HCT116 (cell line): ENCODE data around the gene CASZ1. TPM values are rescaled to one million over a fixed set of nuclear protein-coding genes. Genes with fewer than 3 reads are reported as not detected.

Experiments
- ATAC-seq: fragments of 200-7000 bp; cut with Tn5 transposase; 2 replicates; pipeline ENCODE4 v1.9.1; 2020; ENCODE audit warnings: mild to moderate bottlenecking, moderate library complexity
- BruUV-seq: library from RNA; stranded (reverse); fragments of 400-500 nt; replicated peaks from 2 replicates; lab custom pipeline; 2021; lab: Mats Ljungman, UMichigan
- CTCF ChIA-PET: fragments of 300-600 bp; sonication (Branson Sonifier 250); formaldehyde crosslinking; loops from one replicate; lab custom pipeline; 2021; ENCODE audit warnings: antibody characterized with exemption; lab: Charles Lee
- POLR2A ChIA-PET: fragments of 300-600, 350-600 bp; sonication (Branson Sonifier 250); formaldehyde crosslinking; loops from one replicate; lab custom pipeline; 2021; ENCODE audit warnings: antibody characterized with exemption; lab: Charles Lee
- RAD21 ChIA-PET, 2 experiments: fragments of 300-600 bp; sonication (Branson Sonifier 250); formaldehyde crosslinking; loops; one replicate each; lab custom pipeline; 2023; ENCODE audit warnings: low total read pairs in 2 of 2; ENCODE audit not compliant: uncharacterized antibody in 2 of 2, unreplicated experiment in 2 of 2, low non-redundant PET in 1 of 2; lab: Charles Lee
- DNase-seq: peaks from one replicate; pipeline ENCODE4 v3.0.0-alpha.2; 2010; ENCODE audit warnings: low read depth, low spot score
- H2AFZ ChIP-seq: fragments of 200-600 bp; shearing (Covaris generic), sonication (generic); 2 replicates; pipeline ENCODE4 v1.6.1; 2017; ENCODE audit warnings: low read depth, mixed run types, mixed read lengths, antibody characterized with exemption, low read length; ENCODE audit not compliant: poor library complexity, severe bottlenecking
- H3K27ac ChIP-seq: 2 replicates; pipeline ENCODE4 v1.5.1; 2012; ENCODE audit warnings: low read depth, low read length
- H3K27me3 ChIP-seq: fragments of 200-600 bp; sonication (generic); 2 replicates; pipeline ENCODE4 v1.6.1; 2016; ENCODE audit warnings: mixed run types, low read length, mixed read lengths; ENCODE audit not compliant: insufficient read depth
- H3K36me3 ChIP-seq, 2 experiments: fragments of 200-500 bp in 1 of 2; fragments of 200-600 bp in 1 of 2; sonication (Bioruptor generic) in 1 of 2; sonication (generic) in 1 of 2; 2 replicates each; pipeline versions ENCODE4 v1.5.1 to v1.6.1; 2014 to 2016; ENCODE audit warnings: low read length in 2 of 2, inconsistent platforms in 1 of 2, mixed read lengths in 1 of 2, mixed run types in 1 of 2; ENCODE audit not compliant: insufficient read depth in 2 of 2, control insufficient read depth in 1 of 2
- H3K4me1 ChIP-seq, 2 experiments: fragments of 200-600 bp in 1 of 2; sonication (generic) in 1 of 2; 2 replicates each; pipeline versions ENCODE4 v1.5.1 to v1.6.1; 2012 to 2017; ENCODE audit warnings: low read length in 2 of 2, inconsistent platforms in 1 of 2, mild to moderate bottlenecking in 1 of 2, mixed read lengths in 1 of 2, mixed run types in 1 of 2, moderate library complexity in 1 of 2; ENCODE audit not compliant: insufficient read depth in 2 of 2, control insufficient read depth in 1 of 2
- H3K4me2 ChIP-seq: fragments of 200-600 bp; sonication (generic); 2 replicates; pipeline ENCODE4 v1.6.1; 2017; ENCODE audit warnings: mixed run types, low read length, mixed read lengths
- H3K4me3 ChIP-seq, 2 experiments: fragments of 200-600 bp in 1 of 2; sonication (generic) in 1 of 2; replicated peaks in 1 of 2; 2 replicates each; pipeline ENCODE4 v1.5.1; 2011 to 2016; ENCODE audit warnings: low read length in 2 of 2, control low read depth in 1 of 2, low read depth in 1 of 2, mild to moderate bottlenecking in 1 of 2, mixed read lengths in 1 of 2, mixed run types in 1 of 2
- H3K79me2 ChIP-seq: fragments of 200-600 bp; sonication (generic); 2 replicates; pipeline ENCODE4 v1.6.1; 2017; ENCODE audit warnings: mild to moderate bottlenecking, mixed run types, low read length, moderate library complexity, mixed read lengths; ENCODE audit not compliant: insufficient read depth
- H3K9ac ChIP-seq: fragments of 200-600 bp; sonication (generic); 2 replicates; pipeline ENCODE4 v1.6.1; 2016; ENCODE audit warnings: low read length, mixed read lengths
- H3K9me2 ChIP-seq: fragments of 200-600 bp; sonication (generic), shearing (Covaris generic); 2 replicates; pipeline ENCODE4 v1.6.1; 2017; ENCODE audit warnings: mixed run types, mild to moderate bottlenecking, moderate library complexity; ENCODE audit not compliant: insufficient read depth
- H3K9me3 ChIP-seq, 2 experiments: fragments of 200-500 bp in 1 of 2; fragments of 200-600 bp in 1 of 2; sonication (Bioruptor generic) in 1 of 2; sonication (generic) in 1 of 2; 2 replicates each; pipeline ENCODE4 v1.6.1; 2014 to 2017; ENCODE audit warnings: low read length in 2 of 2, mixed read lengths in 2 of 2, inconsistent platforms in 1 of 2, low read depth in 1 of 2, mild to moderate bottlenecking in 1 of 2, mixed run types in 1 of 2, moderate library complexity in 1 of 2; ENCODE audit not compliant: control insufficient read depth in 1 of 2, insufficient read depth in 1 of 2
- H4K20me1 ChIP-seq: fragments of 200-600 bp; sonication (generic), shearing (Covaris generic); 2 replicates; pipeline ENCODE4 v1.6.1; 2017; ENCODE audit warnings: mixed run types, mild to moderate bottlenecking, moderate library complexity; ENCODE audit not compliant: insufficient read depth
- ATF3 ChIP-seq: IDR thresholded peaks from 2 replicates; pipeline ENCODE4 v1.6.1; 2012
- CBX3 ChIP-seq: IDR thresholded peaks from 2 replicates; pipeline ENCODE4 v1.6.1; 2012; ENCODE audit warnings: low read depth
- EZH2 ChIP-seq: fragments of 200-600 bp; sonication (generic); IDR thresholded peaks from 2 replicates; pipeline ENCODE4 v1.6.1; 2017; ENCODE audit warnings: antibody characterized with exemption, mixed run types
- MAX ChIP-seq: IDR thresholded peaks from 2 replicates; pipeline ENCODE4 v1.6.1; 2012
- POLR2A ChIP-seq: IDR thresholded peaks from 2 replicates; pipeline ENCODE4 v1.7.0; 2011; ENCODE audit warnings: borderline replicate concordance; ENCODE audit not compliant: insufficient read depth, insufficient read length; ENCODE audit errors: extremely low read depth
- POLR2AphosphoS5 ChIP-seq: IDR thresholded peaks from 2 replicates; pipeline ENCODE4 v1.6.1; 2011; ENCODE audit warnings: mild to moderate bottlenecking, low read depth, low read length, moderate library complexity
- RAD21 ChIP-seq: IDR thresholded peaks from 2 replicates; pipeline ENCODE4 v1.6.1; 2012; ENCODE audit warnings: low read depth, mild to moderate bottlenecking
- SRF ChIP-seq: IDR thresholded peaks from 2 replicates; pipeline ENCODE4 v1.6.1; 2012; ENCODE audit warnings: low read depth
- TCF7L2 ChIP-seq: IDR thresholded peaks from 2 replicates; pipeline ENCODE4 v1.7.0; 2011; ENCODE audit warnings: borderline replicate concordance, inconsistent platforms; ENCODE audit not compliant: insufficient read depth, insufficient read length; ENCODE audit errors: extremely low read depth
- ZBTB33 ChIP-seq: IDR thresholded peaks from 2 replicates; pipeline ENCODE4 v1.6.1; 2011; ENCODE audit warnings: mild to moderate bottlenecking, low read length, moderate library complexity; ENCODE audit not compliant: insufficient replicate concordance; ENCODE audit errors: extremely low read depth
- ZNF274 ChIP-seq: fragments of 200-500 bp; sonication (Bioruptor generic); IDR thresholded peaks from 2 replicates; pipeline ENCODE4 v1.6.1; 2014; ENCODE audit warnings: mild to moderate bottlenecking, low read depth, low read length, inconsistent platforms
- intact Hi-C: fragments of 100-400 bp; cut with micrococcal nuclease; formaldehyde crosslinking; loops from 2 replicates; pipeline ENCODE4 v1.10.0; 2022
- total RNA-seq: library from RNA; stranded (reverse); gene quantifications from one replicate; pipeline ENCODE4 v1.2.1, GENCODE V29; 2021; ENCODE audit not compliant: unreplicated experiment

CASZ1 gene
- total RNA-seq, 1 experiment from 2014 or later: 7.7 TPM

- ChIA-PET POLR2A (no interaction called here), CTCF (no interaction called here), RAD21 (no interaction called here)
- Histone ChIP-seq H3K4me2 (no peak overlapping the region), H3K9me3 (no peaks in the 10 kb centered on the region), H3K79me2 (no peaks in the 10 kb centered on the region), H3K27me3 (no peaks in the 10 kb centered on the region), H3K27ac (no peak overlapping the region), H3K36me3 (no peaks in the 10 kb centered on the region), H3K4me3 (no peak overlapping the region), H3K9me2 (no peaks in the 10 kb centered on the region), H3K4me1 (peaks cover 13 to 14% of the 10 kb centered on the region in 2 experiments), H3K9ac (no peak overlapping the region), H4K20me1 (no peaks in the 10 kb centered on the region), H2AFZ (no peak overlapping the region)
- BruUV-seq: no TSS peak
- no peak for DNase-seq
- intact Hi-C loops: no loop called here
- TF ChIP-seq RAD21 (no peak), ZBTB33 (no peak), EZH2 (no peak), CBX3 (no peak)
- no peak for ATAC-seq
Observed at GRCh38 chr1:10735563-10736305, 60.7 kb downstream of the CASZ1 start.

- POLR2A ChIA-PET: no interaction called here
- intact Hi-C loops: no loop called here
- CTCF ChIA-PET: no interaction called here
Observed at GRCh38 chr1:10734962-10735544, 61.4 kb downstream of the CASZ1 start.

More at GRCh38 chr1:10734962-10735544, 61.4 kb downstream of the CASZ1 start:
- RAD21 ChIA-PET: no interaction called here
- Histone ChIP-seq H2AFZ (no peak overlapping the region), H3K27ac (no peak overlapping the region), H3K4me1 (peaks cover 14 to 15% of the 10 kb centered on the region in 2 experiments), H3K27me3 (no peaks in the 10 kb centered on the region), H3K4me2 (no peak overlapping the region), H4K20me1 (no peaks in the 10 kb centered on the region), H3K9me2 (no peaks in the 10 kb centered on the region), H3K9me3 (no peaks in the 10 kb centered on the region), H3K79me2 (no peaks in the 10 kb centered on the region), H3K9ac (no peak overlapping the region), H3K36me3 (no peaks in the 10 kb centered on the region), H3K4me3 (no peak overlapping the region)
- ATAC-seq: no peak
- DNase-seq: no peak
- no peak for TF ChIP-seq RAD21
- TF ChIP-seq SRF: no peak
- no peak for TF ChIP-seq CBX3
- no peak for TF ChIP-seq POLR2AphosphoS5
- no peak for TF ChIP-seq POLR2A
- no peak for TF ChIP-seq MAX
- TF ChIP-seq ATF3: no peak
- TF ChIP-seq ZNF274: no peak
- no peak for TF ChIP-seq TCF7L2
- no TSS peak for BruUV-seq
